K562 (cell line): ENCODE results near the gene CAVIN1. TPM values are rescaled to one million over a fixed set of nuclear protein-coding genes. Genes with fewer than 3 reads are reported as not detected.
A peak's percentile ranks its signal among the peaks of the same experiment; 100 is the strongest.

Experiments
- AFF1 ChIP-seq, 2 experiments: fragments of 450-650 bp; IDR thresholded peaks; 2 replicates each; pipeline ENCODE4 v1.6.1; 2018; ENCODE audit warnings: mild to moderate bottlenecking in 2 of 2, low read depth in 1 of 2; ENCODE audit not compliant: partially characterized antibody in 2 of 2
- BACH1 ChIP-seq: fragments of 200-800 bp; sonication (Bioruptor generic); IDR thresholded peaks from 2 replicates; pipeline ENCODE4 v1.6.1; 2016; ENCODE audit warnings: missing genetic modification characterization, missing compliant biosample characterization
- CBX1 ChIP-seq: sonication (generic); IDR thresholded peaks from 2 replicates; pipeline ENCODE4 v1.6.1; 2016; ENCODE audit warnings: antibody characterized with exemption, low read depth, mild to moderate bottlenecking
- CEBPZ ChIP-seq: fragments of 150-350 bp; IDR thresholded peaks from 2 replicates; pipeline ENCODE4 v1.6.1; 2014; ENCODE audit warnings: low read depth, mild to moderate bottlenecking, low read length, borderline replicate concordance
- CREB3L1 ChIP-seq: fragments of 450-650 bp; IDR thresholded peaks from 2 replicates; pipeline ENCODE4 v1.6.1; 2014; ENCODE audit warnings: low read depth, mild to moderate bottlenecking, moderate library complexity, borderline replicate concordance
- DMBX1 ChIP-seq: fragments of 250-450 bp; sonication (Bioruptor Pico); IDR thresholded peaks from 2 replicates; pipeline ENCODE4 v1.8.0; 2022; ENCODE audit warnings: inconsistent platforms, mild to moderate bottlenecking, moderate library complexity, borderline replicate concordance
- EHMT2 ChIP-seq: fragments of 450-650 bp; IDR thresholded peaks from 2 replicates; pipeline ENCODE4 v1.6.1; 2018; ENCODE audit warnings: antibody characterized with exemption
- L3MBTL2 ChIP-seq: fragments of 450-650 bp; IDR thresholded peaks from 2 replicates; pipeline ENCODE4 v1.6.1; 2016; ENCODE audit warnings: mild to moderate bottlenecking, moderate library complexity
- MCM7 ChIP-seq, 2 experiments: fragments of 450-650 bp; IDR thresholded peaks; 2 replicates each; pipeline ENCODE4 v1.6.1; 2016 to 2018
- NFRKB ChIP-seq: fragments of 450-650 bp; IDR thresholded peaks from 2 replicates; pipeline ENCODE4 v1.6.1; 2016; ENCODE audit warnings: low read depth
- RB1 ChIP-seq: fragments of 450-650 bp; IDR thresholded peaks from 2 replicates; pipeline ENCODE4 v1.6.1; 2017; ENCODE audit warnings: low read depth, mild to moderate bottlenecking
- STAG1 ChIP-seq: sonication (generic); formaldehyde crosslinking; IDR thresholded peaks from 2 replicates; pipeline ENCODE4 v1.5.0; 2020; ENCODE audit warnings: missing genetic modification reagents, borderline replicate concordance
- ZEB2 ChIP-seq: fragments of 450-650 bp; IDR thresholded peaks from 2 replicates; pipeline ENCODE4 v1.6.1; 2016
- ZFPM2 ChIP-seq: fragments of 250-450 bp; sonication (Bioruptor Pico); IDR thresholded peaks from 2 replicates; pipeline ENCODE4 v1.5.1; 2022; ENCODE audit warnings: mild to moderate bottlenecking
- ZKSCAN3 ChIP-seq: fragments of 250-450 bp; sonication (Bioruptor Pico); IDR thresholded peaks from 2 replicates; pipeline ENCODE4 v1.4.0; 2020
- ZNF280B ChIP-seq: fragments of 250-450 bp; sonication (Bioruptor Pico); IDR thresholded peaks from 2 replicates; pipeline ENCODE4 v1.5.1; 2021; ENCODE audit warnings: mild to moderate bottlenecking
- polyA plus RNA-seq, 8 experiments: library from polyadenylated mRNA; depleted of rRNA in 4 of 8; stranded (reverse) in 5 of 8; unstranded in 3 of 8; fragments of >200 nt; fragmentation: Nextera tagmentation in 2 of 8; fragmentation: Illumina TruSeq in 1 of 8; extraction: Ambion mirVana in 2 of 8; extraction: Trizol in 1 of 8; gene quantifications; 2 replicates each; pipeline versions ENCODE4 v1.2.1 to v1.2.3, GENCODE V29; 2011 to 2014; ENCODE audit warnings: inconsistent platforms in 1 of 8, missing spikeins in 1 of 8
- total RNA-seq, 7 experiments: library from RNA; depleted of rRNA in 6 of 7; stranded (reverse); fragments of >200 nt in 6 of 7; fragmentation: Illumina TruSeq in 2 of 7; extraction: Trizol in 2 of 7; gene quantifications; 2 replicates each; pipeline versions ENCODE4 v1.2.1 to v1.2.3, GENCODE V29; 2011 to 2021; ENCODE audit warnings: low replicate concordance in 1 of 7

CAVIN1 gene
- total and polyA plus RNA-seq, 9 of the 15 experiments (the other 6 are each of a cell fraction or from before 2014, with no cell fraction given), result 6.8 to 162 (median 74.5) TPM

GRCh38 chr17:42456223-42457106 lies 33.4 kb upstream of the CAVIN1 start (continued):
- TF ChIP-seq STAG1 (CRISPR knock-in tag) (no peak), CBX1 (no peak), BACH1 (tag) (peak; percentile 20; the same call in 1 of the 2 replicates), CREB3L1 (no peak), RB1 (peak; percentile 41; the same call in 1 of the 2 replicates), MCM7 (IDR thresholded peaks at IDR 0.05) (0 out of 4 replicates have a peak, but pooled peaks of 1 of the 2 experiments have one; percentile 53), ZFPM2 (no peak), EHMT2 (peak; percentile 78), DMBX1 (0 out of 2 replicates have a peak, but pooled peaks have one; percentile 27), ZEB2 (peak; percentile 71; the same call in 1 of the 2 replicates), ZKSCAN3 (CRISPR knock-in tag) (no peak), AFF1 (IDR thresholded peaks at IDR 0.05; ENCODE audit: low read depth in 1 of 2, partially characterized antibody in 2 of 2) (peak; percentile 77 to 78), L3MBTL2 (peak; percentile 69; the same call in 1 of the 2 replicates), CEBPZ (no peak), ZNF280B (CRISPR knock-in tag) (no peak), NFRKB (peak; percentile 92)
